HepG2 (cell line): ENCODE data around the gene PSMG3. TPM values are rescaled to one million over a fixed set of nuclear protein-coding genes. Genes with fewer than 3 reads are reported as not detected.

Source experiments
- AGO1 ChIP-seq: fragments of 200-400 bp; formaldehyde crosslinking; IDR thresholded peaks from 2 replicates; pipeline ENCODE4 v1.6.1; 2017; ENCODE audit warnings: mild to moderate bottlenecking, low read depth, low read length, moderate library complexity; ENCODE audit not compliant: poor library complexity, severe bottlenecking
- CERS6 ChIP-seq: sonication (generic); formaldehyde crosslinking; IDR thresholded peaks from 2 replicates; pipeline ENCODE4 v1.5.0; 2020; ENCODE audit warnings: missing genetic modification reagents
- ETV5 ChIP-seq: IDR thresholded peaks from 2 replicates; pipeline ENCODE4 v1.6.1; 2018; ENCODE audit warnings: missing biosample characterization, missing genetic modification reagents, inconsistent platforms, borderline replicate concordance
- GTF2F1 ChIP-seq: fragments of 150-350 bp; IDR thresholded peaks from 2 replicates; pipeline ENCODE4 v1.6.1; 2014; ENCODE audit warnings: low read length
- HNF4A ChIP-seq: sonication (generic); formaldehyde crosslinking; IDR thresholded peaks from 2 replicates; pipeline ENCODE4 v1.4.0; 2020; ENCODE audit warnings: missing genetic modification reagents
- KMT2A ChIP-seq: sonication (generic); formaldehyde crosslinking; IDR thresholded peaks from 2 replicates; pipeline ENCODE4 v1.4.0; 2020; ENCODE audit warnings: missing genetic modification reagents
- LBX2 ChIP-seq: sonication (generic); formaldehyde crosslinking; IDR thresholded peaks from 2 replicates; pipeline ENCODE4 v1.5.0; 2020; ENCODE audit warnings: missing genetic modification reagents, mild to moderate bottlenecking, borderline replicate concordance
- NCOA2 ChIP-seq: sonication (generic); formaldehyde crosslinking; IDR thresholded peaks from 2 replicates; pipeline ENCODE4 v1.8.0; 2022; ENCODE audit warnings: inconsistent platforms
- POLR2G ChIP-seq: fragments of 200-400 bp; formaldehyde crosslinking; IDR thresholded peaks from 2 replicates; pipeline ENCODE4 v1.6.1; 2018; ENCODE audit warnings: mild to moderate bottlenecking, low read depth, low read length, moderate library complexity
- RAD21 ChIP-seq: fragments of 450-650 bp; formaldehyde crosslinking; IDR thresholded peaks from 2 replicates; pipeline ENCODE4 v1.5.0; 2020; ENCODE audit warnings: mild to moderate bottlenecking
- RARG ChIP-seq: sonication (generic); formaldehyde crosslinking; IDR thresholded peaks from 2 replicates; pipeline ENCODE4 v1.4.0; 2020; ENCODE audit warnings: low read depth, mild to moderate bottlenecking, missing genetic modification reagents
- RBAK ChIP-seq: sonication (generic); formaldehyde crosslinking; IDR thresholded peaks from 2 replicates; pipeline ENCODE4 v1.5.1; 2020; ENCODE audit warnings: mild to moderate bottlenecking, missing genetic modification reagents
- SP140L ChIP-seq: sonication (generic); formaldehyde crosslinking; IDR thresholded peaks from 2 replicates; pipeline ENCODE4 v1.4.0; 2020; ENCODE audit warnings: missing genetic modification reagents, borderline replicate concordance
- SP2 ChIP-seq: sonication (generic); formaldehyde crosslinking; IDR thresholded peaks from 2 replicates; pipeline ENCODE4 v1.5.1; 2020; ENCODE audit warnings: mild to moderate bottlenecking, missing genetic modification reagents
- SP4 ChIP-seq: sonication (generic); formaldehyde crosslinking; IDR thresholded peaks from 2 replicates; pipeline ENCODE4 v1.8.1; 2023; ENCODE audit warnings: mild to moderate bottlenecking, missing genetic modification reagents
- TSC22D2 ChIP-seq: sonication (generic); formaldehyde crosslinking; IDR thresholded peaks from 2 replicates; pipeline ENCODE4 v1.5.1; 2020; ENCODE audit warnings: missing genetic modification reagents, mild to moderate bottlenecking, borderline replicate concordance
- ZFP37 ChIP-seq: sonication (generic); formaldehyde crosslinking; IDR thresholded peaks from 2 replicates; pipeline ENCODE4 v1.4.0; 2020; ENCODE audit warnings: missing genetic modification reagents, borderline replicate concordance
- ZNF430 ChIP-seq: sonication (generic); formaldehyde crosslinking; IDR thresholded peaks from 2 replicates; pipeline ENCODE4 v1.9.0; 2021; ENCODE audit warnings: mild to moderate bottlenecking, missing genetic modification reagents
- ZNF446 ChIP-seq: sonication (generic); formaldehyde crosslinking; IDR thresholded peaks from 2 replicates; pipeline ENCODE4 v1.5.0; 2020; ENCODE audit warnings: mild to moderate bottlenecking, missing genetic modification reagents
- ZNF552 ChIP-seq: sonication (generic); formaldehyde crosslinking; IDR thresholded peaks from 2 replicates; pipeline ENCODE4 v1.9.0; 2022; ENCODE audit warnings: missing genetic modification reagents, mild to moderate bottlenecking, borderline replicate concordance
- ZNF782 ChIP-seq: sonication (generic); formaldehyde crosslinking; IDR thresholded peaks from 2 replicates; pipeline ENCODE4 v1.4.0; 2020; ENCODE audit warnings: missing genetic modification reagents, mild to moderate bottlenecking, borderline replicate concordance
- ZNF788 ChIP-seq: sonication (generic); formaldehyde crosslinking; IDR thresholded peaks from 2 replicates; pipeline ENCODE4 v1.5.0; 2020; ENCODE audit warnings: mild to moderate bottlenecking, missing genetic modification reagents, borderline replicate concordance
- ZNF878 ChIP-seq: sonication (generic); formaldehyde crosslinking; IDR thresholded peaks from 2 replicates; pipeline ENCODE4 v1.8.1; 2023; ENCODE audit warnings: mild to moderate bottlenecking, missing genetic modification reagents, moderate library complexity
- ZZZ3 ChIP-seq: sonication (generic); formaldehyde crosslinking; IDR thresholded peaks from 2 replicates; pipeline ENCODE4 v1.4.0; 2020; ENCODE audit warnings: missing genetic modification reagents, mild to moderate bottlenecking, borderline replicate concordance
- polyA plus RNA-seq, 8 experiments: library from polyadenylated mRNA; depleted of rRNA in 3 of 8; stranded (reverse) in 7 of 8; unstranded in 1 of 8; fragments of >200 nt; fragmentation: Illumina TruSeq in 4 of 8; extraction: Trizol in 4 of 8; gene quantifications; 2 replicates each; pipeline versions ENCODE4 v1.2.1 to v1.2.3, GENCODE V29; 2011 to 2016; ENCODE audit warnings: low read depth in 4 of 8, missing spikeins in 1 of 8, mixed read lengths in 1 of 8; ENCODE audit not compliant: insufficient read depth in 1 of 8
- total RNA-seq, 5 experiments: library from RNA; depleted of rRNA; stranded (reverse); fragments of >200 nt; fragmentation: Illumina TruSeq; extraction: Trizol; gene quantifications; 2 replicates each; pipeline ENCODE4 v1.2.3, GENCODE V29; 2016; ENCODE audit warnings: low read depth in 1 of 5
- TF ChIP-seq, protein P1 (sequence below): sonication (generic); formaldehyde crosslinking; IDR thresholded peaks from 2 replicates; pipeline ENCODE4 v1.8.0; 2022; ENCODE audit warnings: mild to moderate bottlenecking, missing genetic modification reagents
- TF ChIP-seq, protein P2 (sequence below): sonication (generic); formaldehyde crosslinking; IDR thresholded peaks from 2 replicates; pipeline ENCODE4 v1.8.0; 2022; ENCODE audit warnings: missing genetic modification reagents, mild to moderate bottlenecking, inconsistent platforms, borderline replicate concordance

The PSMG3 gene
- total and polyA plus RNA-seq, 2 of the 13 experiments (the other 11 are each of a cell fraction or from before 2014, with no cell fraction given), result 29.6 to 48.4 TPM

DNA sequence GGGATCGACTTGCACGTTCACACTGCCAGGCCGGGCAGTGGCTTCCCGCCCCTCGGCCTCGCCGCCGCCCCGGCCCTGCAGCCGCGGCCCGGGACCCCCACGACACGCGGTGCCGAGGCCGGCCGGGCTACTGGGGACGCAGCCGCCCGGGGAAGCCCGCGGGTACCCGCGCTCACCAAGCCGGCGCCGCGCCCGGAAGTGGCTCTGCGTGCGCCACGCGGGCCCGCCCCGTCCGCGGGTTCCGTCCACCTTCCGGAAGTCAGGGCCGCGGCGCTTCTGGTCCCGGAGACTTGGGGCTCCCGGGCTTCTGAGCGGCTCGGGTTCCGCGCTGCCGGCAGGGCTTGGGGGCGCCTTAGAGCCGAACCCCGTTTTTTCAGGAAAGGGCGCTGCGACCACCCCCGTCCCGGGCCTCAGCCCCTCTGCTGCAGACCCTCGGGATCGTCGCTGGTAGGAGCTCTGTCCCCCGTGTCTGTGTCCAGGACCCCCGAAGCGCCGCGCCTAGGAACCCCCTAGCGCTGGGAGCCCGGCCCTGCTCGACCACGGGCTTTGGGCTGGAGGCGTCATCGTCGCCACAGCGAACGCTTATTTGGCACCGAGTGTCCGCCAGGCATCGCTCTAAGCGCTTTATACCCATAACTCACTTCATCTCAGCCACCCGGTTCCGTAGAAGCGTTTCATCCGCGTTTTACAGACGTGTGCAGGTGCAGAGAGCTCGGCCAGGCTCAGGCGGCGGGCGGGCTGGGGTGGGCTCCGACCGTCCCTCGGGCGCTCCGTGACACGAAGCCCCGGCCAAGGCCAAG, at the start of gene PSMG3 (continued):
- TF ChIP-seq, protein P1, sequence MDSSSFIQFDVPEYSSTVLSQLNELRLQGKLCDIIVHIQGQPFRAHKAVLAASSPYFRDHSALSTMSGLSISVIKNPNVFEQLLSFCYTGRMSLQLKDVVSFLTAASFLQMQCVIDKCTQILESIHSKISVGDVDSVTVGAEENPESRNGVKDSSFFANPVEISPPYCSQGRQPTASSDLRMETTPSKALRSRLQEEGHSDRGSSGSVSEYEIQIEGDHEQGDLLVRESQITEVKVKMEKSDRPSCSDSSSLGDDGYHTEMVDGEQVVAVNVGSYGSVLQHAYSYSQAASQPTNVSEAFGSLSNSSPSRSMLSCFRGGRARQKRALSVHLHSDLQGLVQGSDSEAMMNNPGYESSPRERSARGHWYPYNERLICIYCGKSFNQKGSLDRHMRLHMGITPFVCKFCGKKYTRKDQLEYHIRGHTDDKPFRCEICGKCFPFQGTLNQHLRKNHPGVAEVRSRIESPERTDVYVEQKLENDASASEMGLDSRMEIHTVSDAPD (CRISPR knock-in tag), result no peak
- TF ChIP-seq KMT2A (CRISPR knock-in tag), result peak; percentile 74
- no peak for TF ChIP-seq RBAK (CRISPR knock-in tag)
- peak; percentile 62; the same call in 1 of the 2 replicates for TF ChIP-seq SP2
- peak; percentile 53; the same call in 1 of the 2 replicates for TF ChIP-seq SP140L (CRISPR knock-in tag)
- TF ChIP-seq RAD21 (CRISPR knock-in tag), result peak; percentile 69; the same call in 1 of the 2 replicates
- TF ChIP-seq, protein P2, sequence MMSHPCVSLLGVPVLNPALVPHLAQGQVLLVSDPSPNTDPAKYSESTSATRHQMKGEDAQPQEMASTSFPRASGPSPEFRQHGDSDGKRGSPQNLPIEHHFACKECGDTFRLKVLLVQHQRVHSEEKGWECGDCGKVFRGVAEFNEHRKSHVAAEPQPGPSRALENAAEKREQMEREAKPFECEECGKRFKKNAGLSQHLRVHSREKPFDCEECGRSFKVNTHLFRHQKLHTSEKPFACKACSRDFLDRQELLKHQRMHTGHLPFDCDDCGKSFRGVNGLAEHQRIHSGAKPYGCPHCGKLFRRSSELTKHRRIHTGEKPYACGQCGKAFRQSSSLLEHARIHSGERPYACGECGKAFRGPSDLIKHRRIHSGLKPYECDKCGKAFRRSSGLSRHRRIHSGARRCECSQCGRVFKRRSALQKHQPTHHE (CRISPR knock-in tag), result no peak; the same call in 1 of the 2 replicates
- 0 out of 2 replicates have a peak, but pooled peaks have one; percentile 32 for TF ChIP-seq RARG (CRISPR knock-in tag)
- TF ChIP-seq ZZZ3 (CRISPR knock-in tag), result peak; percentile 82; the same call in 1 of the 2 replicates
- no peak for TF ChIP-seq LBX2 (CRISPR knock-in tag)
- peak; percentile 91 for TF ChIP-seq POLR2G
- TF ChIP-seq SP4, result peak; percentile 81
- TF ChIP-seq ZNF552 (CRISPR knock-in tag), result no peak; the same call in 1 of the 2 replicates
- peak; percentile 40 for TF ChIP-seq HNF4A (CRISPR knock-in tag)
- TF ChIP-seq ZFP37 (CRISPR knock-in tag), result 0 out of 2 replicates have a peak, but pooled peaks have one; percentile 41
- TF ChIP-seq CERS6, result no peak
- TF ChIP-seq ZNF430 (CRISPR knock-in tag), result peak; percentile 60; the same call in 1 of the 2 replicates
- TF ChIP-seq ZNF788 (CRISPR knock-in tag), result peak; percentile 81; the same call in 1 of the 2 replicates
- TF ChIP-seq NCOA2 (CRISPR knock-in tag), result 0 out of 2 replicates have a peak, but pooled peaks have one; percentile 15
- TF ChIP-seq ZNF878 (CRISPR knock-in tag), result no peak
- peak; percentile 92; the same call in 1 of the 2 replicates for TF ChIP-seq ZNF782 (CRISPR knock-in tag)
- TF ChIP-seq AGO1, result peak; percentile 79
- peak; percentile 87 for TF ChIP-seq ETV5 (CRISPR knock-in tag)
- peak; percentile 49 for TF ChIP-seq ZNF446 (CRISPR knock-in tag)
- TF ChIP-seq TSC22D2 (CRISPR knock-in tag), result peak; percentile 82; the same call in 1 of the 2 replicates
- TF ChIP-seq GTF2F1, result no peak
